GM12864 (cell line): Measurements from ENCODE around the gene MVB12B.

ENCODE experiments used
- DNase-seq: peaks from one replicate; pipeline ENCODE4 v3.0.0-alpha.2; 2011; ENCODE audit warnings: low read depth
- H3K4me3 ChIP-seq: 2 replicates; pipeline ENCODE4 v1.5.1; 2011; ENCODE audit warnings: mild to moderate bottlenecking, low read depth, low read length, control low read depth
- CTCF ChIP-seq: IDR thresholded peaks from 2 replicates; pipeline ENCODE4 v1.5.1; 2011; ENCODE audit warnings: low read depth, mild to moderate bottlenecking, moderate library complexity, low read length, control low read depth, inconsistent platforms; ENCODE audit errors: missing control alignments

The MVB12B gene

DNA sequence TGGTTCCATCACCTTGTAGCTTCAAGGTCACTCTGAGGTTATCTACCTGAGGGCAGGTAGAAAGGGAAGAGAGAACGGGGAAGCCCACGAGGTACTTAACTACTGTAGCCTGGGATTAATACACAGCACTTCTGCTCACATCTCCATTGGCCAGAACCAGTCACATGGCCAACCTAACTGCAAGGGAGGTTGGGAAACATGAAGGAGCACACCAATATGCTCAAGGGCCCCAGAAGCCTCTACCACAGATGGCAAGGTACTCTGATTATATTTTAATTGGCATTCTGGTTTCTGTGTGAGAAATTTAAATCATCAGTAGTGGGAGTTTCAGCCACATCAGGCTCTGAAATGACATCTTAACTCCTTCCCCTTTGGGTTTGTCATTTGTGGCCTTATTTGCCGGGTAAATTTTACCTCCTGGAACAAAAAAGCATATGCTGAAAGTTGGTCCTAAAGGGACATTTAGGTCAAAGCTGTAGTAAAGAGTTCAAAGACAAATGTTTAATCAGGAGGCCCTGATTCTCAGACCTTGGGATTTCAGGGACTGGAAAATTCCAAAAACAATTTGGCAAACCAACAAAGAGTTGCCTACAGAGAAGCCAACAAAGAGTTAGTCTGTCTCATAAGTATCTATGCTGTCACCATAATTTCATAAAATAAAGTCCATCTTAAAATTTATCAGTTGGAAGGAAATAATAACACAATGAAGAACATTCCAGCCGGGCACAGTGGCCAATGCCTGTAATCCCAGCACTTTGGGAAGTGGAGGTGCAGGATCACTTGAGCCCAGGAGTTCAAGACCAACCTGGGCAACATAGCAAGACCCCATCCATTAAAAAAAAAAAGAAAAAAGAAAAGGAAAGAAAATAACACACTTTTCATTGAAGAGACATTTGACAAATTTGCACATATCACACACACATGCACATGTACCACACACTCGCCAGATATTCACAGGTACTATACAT is 13.8 kb upstream of the MVB12B start:
- DNase-seq: no peak
- no peak overlapping the region for H3K4me3 ChIP-seq
- no peak for TF ChIP-seq CTCF

DNA sequence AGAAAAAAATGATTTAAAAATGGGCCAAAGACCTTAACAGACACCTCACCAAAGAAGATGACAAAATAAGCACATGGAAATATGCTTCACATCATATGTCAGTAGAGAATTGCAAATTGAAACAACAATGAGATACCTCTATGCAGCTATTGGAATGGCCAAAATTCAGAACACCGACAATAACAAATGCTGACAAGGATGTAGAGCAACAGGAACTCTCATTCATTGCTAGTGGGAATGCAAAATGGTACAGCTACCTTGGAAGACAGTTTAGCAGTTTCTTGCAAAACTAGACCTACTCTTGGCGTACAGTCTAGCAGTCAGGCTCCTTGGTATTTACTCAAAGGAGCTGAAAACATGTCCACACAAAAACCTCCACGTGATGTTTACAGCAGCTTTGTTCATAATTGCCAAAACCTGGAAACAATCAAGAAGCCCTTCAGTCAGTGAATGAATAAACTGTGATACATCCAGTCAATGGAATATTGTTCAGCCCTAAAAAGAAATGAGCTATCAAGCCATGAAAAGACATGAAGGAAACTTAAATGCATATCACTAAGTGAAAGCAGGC is 10.5 kb upstream of the MVB12B start:
- no peak for TF ChIP-seq CTCF
- no peak overlapping the region for H3K4me3 ChIP-seq

DNA sequence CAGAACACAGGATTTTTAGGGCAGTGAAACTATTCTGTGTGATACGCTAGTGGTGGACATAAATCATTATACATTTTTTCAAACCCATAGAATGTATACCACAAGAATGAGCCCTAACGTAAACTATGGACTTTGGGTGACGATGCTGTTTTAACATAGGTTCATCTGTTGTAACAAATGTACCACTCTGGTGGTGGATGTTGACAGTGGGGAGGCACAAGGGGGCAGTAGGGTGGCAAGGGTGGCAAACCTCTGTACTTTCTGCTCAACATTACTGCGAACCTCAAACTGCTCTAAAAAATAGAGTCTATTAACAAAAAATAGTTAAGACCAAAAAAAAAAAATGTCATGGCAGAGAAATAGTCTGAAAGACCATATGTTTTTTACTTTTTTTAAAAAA is 9.1 kb upstream of the MVB12B start:
- no peak overlapping the region for H3K4me3 ChIP-seq
- TF ChIP-seq CTCF: no peak
- no peak for DNase-seq

More for the DNA sequence above, 10.5 kb upstream of the MVB12B start:
- DNase-seq: no peak

DNA sequence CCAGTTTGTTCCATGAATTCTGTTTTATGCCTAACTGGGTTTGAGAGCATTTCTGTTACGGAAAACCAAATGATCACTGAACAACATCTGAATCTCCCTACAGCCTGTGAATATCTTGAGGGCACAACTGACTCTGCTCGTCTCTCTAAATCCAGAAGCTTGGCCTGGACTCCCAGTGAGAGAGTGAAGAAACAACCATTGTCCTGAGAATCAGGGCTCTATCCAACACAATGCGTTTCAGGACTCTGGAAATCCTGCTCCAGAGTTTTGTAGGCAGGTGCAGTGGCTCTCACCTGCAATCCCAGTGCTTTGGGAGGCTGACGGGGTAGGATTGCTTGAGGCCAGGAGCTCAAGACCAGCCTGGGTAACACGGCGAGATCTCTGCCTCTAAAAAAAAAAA is 7.8 kb upstream of the MVB12B start:
- no peak for DNase-seq
- H3K4me3 ChIP-seq: no peak overlapping the region
- no peak for TF ChIP-seq CTCF

- DNase-seq: no peak
- H3K4me3 ChIP-seq: no peak overlapping the region
- TF ChIP-seq CTCF: no peak
Measured at GRCh38 chr9:126319671-126320070, 7.0 kb upstream of the MVB12B start.

DNA sequence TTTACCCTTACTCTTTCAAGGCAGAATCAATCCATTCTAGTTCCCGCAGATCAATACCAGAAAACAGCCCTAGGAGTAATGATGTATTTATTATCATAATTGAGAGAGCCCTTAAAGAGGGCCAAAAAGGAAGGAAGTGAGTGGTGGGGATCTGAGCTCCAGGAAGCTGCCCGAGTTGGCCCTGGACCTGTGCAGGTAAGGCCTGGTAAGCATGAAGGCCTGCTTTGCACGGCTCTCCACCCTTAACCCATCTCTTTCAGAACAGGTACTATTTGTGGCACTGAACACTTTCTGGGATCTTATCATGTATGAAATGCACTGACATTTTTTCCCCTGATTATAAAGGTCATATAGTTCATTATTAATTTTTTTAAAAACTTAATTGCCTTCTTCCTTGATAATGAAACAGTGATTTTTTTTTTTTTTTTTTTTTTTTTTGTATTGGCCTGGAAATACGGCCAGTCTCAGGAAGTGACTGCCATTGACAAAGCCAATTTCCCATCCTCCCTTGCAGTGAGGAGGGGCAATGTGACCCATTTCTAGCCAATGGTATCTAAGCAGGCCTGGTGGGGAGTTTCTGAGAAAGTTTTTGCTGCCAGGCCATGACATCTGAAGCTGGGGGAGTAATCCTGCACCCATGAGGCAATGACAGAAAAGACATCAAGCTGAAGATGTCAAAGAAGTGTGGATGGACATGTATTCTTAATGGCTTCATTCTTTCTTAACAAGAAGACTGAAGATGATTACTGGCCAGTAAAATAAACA is 6.3 kb upstream of the MVB12B start:
- no peak for TF ChIP-seq CTCF
- no peak overlapping the region for H3K4me3 ChIP-seq
- no peak for DNase-seq
